Measurements from ENCODE around the gene OST4. TPM values are rescaled to one million over a fixed set of nuclear protein-coding genes. Genes with fewer than 3 reads are reported as not detected.

The OST4 gene
- total RNA-seq, 1 donor from 2014 or later: 478 TPM

GRCh38 chr2:27094353-27094984, 23.0 kb upstream of the OST4 start:
- Mint-ChIP-seq H3K27ac (ENCODE audit: unreplicated experiment) (no peak overlapping the region), H3K9me3 (ENCODE audit: low read depth) (no peaks in the 10 kb centered on the region), H3K4me3 (ENCODE audit: unreplicated experiment) (no peak overlapping the region), H3K27me3 (ENCODE audit: low read depth) (no peaks in the 10 kb centered on the region), H3K4me1 (ENCODE audit: low read depth) (peaks cover 9% of the 10 kb centered on the region), H3K36me3 (ENCODE audit: low read depth) (no peaks in the 10 kb centered on the region)
- TF ChIP-seq CTCF (IDR thresholded peaks at IDR 0.05): no peak
- DNase-seq (ENCODE audit: low spot score): no peak

DNA sequence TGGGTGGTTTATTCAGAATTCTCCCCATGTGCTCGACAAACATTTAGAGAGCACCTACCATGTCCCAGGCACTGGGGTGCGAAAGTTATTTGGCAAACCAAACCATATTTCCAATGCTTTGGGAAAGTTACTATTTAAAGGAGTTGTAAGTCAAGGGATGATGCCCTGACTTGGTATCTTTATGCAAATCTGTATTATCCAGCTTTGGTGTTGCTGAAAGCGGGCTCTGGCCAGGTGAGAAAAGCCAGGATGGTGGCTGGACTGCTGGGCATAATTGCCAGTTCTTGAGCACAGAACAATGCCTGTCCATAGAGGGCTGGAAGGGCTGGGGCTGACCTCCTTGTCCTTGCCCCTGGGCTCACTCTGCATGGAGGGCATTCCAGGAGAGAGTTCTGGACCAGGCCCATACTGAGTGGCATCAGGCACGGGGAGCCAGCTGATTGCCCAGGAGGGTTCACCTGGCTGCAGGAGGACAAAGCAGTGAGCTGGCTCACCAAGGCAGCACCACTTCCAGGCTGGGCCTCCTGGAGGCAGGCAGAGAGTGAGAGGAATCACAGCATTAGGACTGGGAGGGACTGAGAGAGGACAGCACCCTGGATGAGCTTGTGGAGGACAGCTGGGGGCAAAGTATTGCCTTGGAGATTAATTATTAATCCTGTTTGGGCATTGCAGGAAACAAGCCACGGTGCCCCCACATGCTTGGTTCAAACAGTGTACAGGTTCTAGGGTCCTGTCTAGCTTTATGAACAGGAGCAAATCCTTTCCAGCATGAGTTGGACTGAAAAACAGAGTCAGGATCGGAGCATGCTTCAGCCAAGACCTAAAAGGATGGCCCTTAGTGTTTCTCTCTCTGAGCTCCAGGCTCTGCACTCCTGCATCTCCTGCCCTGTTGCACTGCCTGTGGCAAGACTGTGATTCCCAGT, 22.2 kb upstream of the OST4 start:
- Mint-ChIP-seq H3K9me3 (ENCODE audit: low read depth) (no peaks in the 10 kb centered on the region), H3K4me1 (ENCODE audit: low read depth) (peaks cover 9% of the 10 kb centered on the region), H3K4me3 (ENCODE audit: unreplicated experiment) (no peak overlapping the region), H3K36me3 (ENCODE audit: low read depth) (no peaks in the 10 kb centered on the region), H3K27me3 (ENCODE audit: low read depth) (no peaks in the 10 kb centered on the region), H3K27ac (ENCODE audit: unreplicated experiment) (no peak overlapping the region)
- no peak for DNase-seq (ENCODE audit: low spot score)
- TF ChIP-seq CTCF (IDR thresholded peaks at IDR 0.05): no peak

DNA sequence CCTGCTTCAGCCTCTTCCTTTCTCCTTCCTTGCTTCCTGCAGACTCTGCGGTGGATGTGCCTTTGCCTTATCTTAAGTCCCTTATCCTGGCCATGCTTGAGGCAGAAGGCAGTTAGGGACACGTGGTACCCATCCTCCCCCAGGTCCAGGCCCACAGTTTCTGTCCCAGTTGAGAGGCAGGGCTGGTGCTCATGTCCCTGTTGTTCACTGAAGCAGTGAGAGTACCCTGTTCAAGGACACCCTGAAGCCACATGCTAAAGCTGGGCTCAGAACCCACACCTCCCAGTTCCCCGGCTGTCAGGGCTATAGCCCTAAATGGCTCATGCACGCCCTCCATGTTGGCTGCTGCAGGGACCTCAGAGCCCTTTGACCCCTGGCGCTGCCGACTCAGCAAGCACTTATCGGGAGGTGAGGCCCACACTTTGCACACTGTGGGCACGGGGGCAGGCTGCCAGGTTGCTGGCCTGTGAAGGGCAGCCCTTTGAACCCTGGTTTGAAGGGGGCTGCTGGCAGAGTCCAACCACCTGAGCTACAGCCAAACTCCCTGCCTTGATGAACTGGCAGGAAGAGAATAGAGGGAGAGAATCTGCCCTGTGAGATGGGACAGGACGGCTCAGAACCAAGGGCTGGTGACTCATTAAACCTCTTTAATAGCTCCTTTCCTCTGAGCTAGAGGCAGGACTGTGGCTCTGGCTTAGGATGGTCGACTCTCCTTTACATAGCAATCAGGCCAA, 21.4 kb upstream of the OST4 start:
- H3K27me3 Mint-ChIP-seq (ENCODE audit: low read depth): no peaks in the 10 kb centered on the region
- peaks cover 9% of the 10 kb centered on the region for H3K4me1 Mint-ChIP-seq (ENCODE audit: low read depth)
- no peak overlapping the region for H3K27ac Mint-ChIP-seq (ENCODE audit: unreplicated experiment)
- H3K4me3 Mint-ChIP-seq (ENCODE audit: unreplicated experiment): no peak overlapping the region
- TF ChIP-seq CTCF (IDR thresholded peaks at IDR 0.05): no peak
- no peaks in the 10 kb centered on the region for H3K9me3 Mint-ChIP-seq (ENCODE audit: low read depth)
- no peaks in the 10 kb centered on the region for H3K36me3 Mint-ChIP-seq (ENCODE audit: low read depth)
- DNase-seq (ENCODE audit: low spot score): no peak

GRCh38 chr2:27091746-27092695, 20.6 kb upstream of the OST4 start:
- Mint-ChIP-seq H3K9me3 (ENCODE audit: low read depth) (no peaks in the 10 kb centered on the region), H3K27me3 (ENCODE audit: low read depth) (no peaks in the 10 kb centered on the region), H3K36me3 (ENCODE audit: low read depth) (no peaks in the 10 kb centered on the region), H3K4me1 (ENCODE audit: low read depth) (peaks cover 12% of the 10 kb centered on the region), H3K4me3 (ENCODE audit: unreplicated experiment) (no peak overlapping the region), H3K27ac (ENCODE audit: unreplicated experiment) (no peak overlapping the region)
- TF ChIP-seq CTCF (IDR thresholded peaks at IDR 0.05): no peak
- DNase-seq (ENCODE audit: low spot score): no peak
